ENCODE measurements around the gene RBM28. TPM values are rescaled to one million over a fixed set of nuclear protein-coding genes. Genes with fewer than 3 reads are reported as not detected.
A peak's percentile ranks its signal among the peaks of the same experiment; 100 is the strongest.

Gene RBM28
- total and polyA plus RNA-seq, 10 donors = 11.0 to 45.8 (median 29.5) TPM

GRCh38 chr7:128361411-128362379 lies 18.0 kb upstream of the RBM28 start, which contains the start of gene PRRT4:
Gene PRRT4, minus strand, starts transcription at chr7:128361690.
- peaks cover 0 to 79% (median 19%) of the 10 kb centered on the region in 7 donors for H3K27me3 ChIP-seq (replicated peaks in 1 of 7)
- H3K4me3 ChIP-seq = peak within 1 kb of the TSS; percentile 33 to 79 (median 52)
- intact Hi-C loops (cut with DNase I; ENCODE audit: low total_unique reads) = no loop called here
- no peaks in the 10 kb centered on the region for H3K36me3 ChIP-seq
- peaks cover 3 to 50% (median 19%) of the 10 kb centered on the region in 6 donors for H3K4me1 ChIP-seq
- WGBS, 5 donors = 1 to 2% (median 2%) methylated on average over 39 to 88 of the region's 88 CpGs
- H3K9me3 ChIP-seq = no peaks in the 10 kb centered on the region
- TF ChIP-seq CTCF (IDR thresholded peaks at IDR 0.05 in 8 of 11, conservative IDR thresholded peaks at IDR 0.05 in 3 of 11) (no peak), POLR2AphosphoS5 (IDR thresholded peaks at IDR 0.05) (peak in 2 of 3 donors; percentile 27 to 49), POLR2A (IDR thresholded peaks at IDR 0.05) (no peak)
- DNase-seq = peak; percentile 87
- peak within 1 kb of the TSS in 3 of 8 donors; percentile 5 to 59 (median 37) for H3K27ac ChIP-seq

GRCh38 chr7:128360359-128360678 lies 16.6 kb upstream of the RBM28 start:
- intact Hi-C loops (cut with DNase I; ENCODE audit: low total_unique reads) = no loop called here
- Histone ChIP-seq H3K36me3 (no peaks in the 10 kb centered on the region), H3K27me3 (replicated peaks in 1 of 7) (peaks cover 0 to 72% (median 19%) of the 10 kb centered on the region in 7 donors), H3K4me3 (peak overlapping the region in 6 of 8 donors; percentile 11 to 79 (median 56)), H3K4me1 (peaks cover 3 to 50% (median 19%) of the 10 kb centered on the region in 6 donors), H3K27ac (peak overlapping the region in 1 of 8 donors; percentile 59), H3K9me3 (no peaks in the 10 kb centered on the region)
- TF ChIP-seq POLR2AphosphoS5 (IDR thresholded peaks at IDR 0.05) (no peak), POLR2A (IDR thresholded peaks at IDR 0.05) (no peak), CTCF (IDR thresholded peaks at IDR 0.05 in 8 of 11, conservative IDR thresholded peaks at IDR 0.05 in 3 of 11) (no peak)
- DNase-seq = no peak
- 24 to 41% (median 33%) methylated on average over 9 of the region's 9 CpGs for WGBS, 5 donors

GRCh38 chr7:128359939-128360338 lies 16.2 kb upstream of the RBM28 start:
- H3K27ac ChIP-seq = peak overlapping the region in 1 of 8 donors; percentile 59
- H3K27me3 ChIP-seq (replicated peaks in 1 of 7) = peaks cover 0 to 69% (median 19%) of the 10 kb centered on the region in 7 donors
- no peak for DNase-seq
- peaks cover 3 to 50% (median 19%) of the 10 kb centered on the region in 6 donors for H3K4me1 ChIP-seq
- no peaks in the 10 kb centered on the region for H3K36me3 ChIP-seq
- no peaks in the 10 kb centered on the region for H3K9me3 ChIP-seq
- TF ChIP-seq POLR2A (IDR thresholded peaks at IDR 0.05) = no peak
- TF ChIP-seq POLR2AphosphoS5 (IDR thresholded peaks at IDR 0.05) = no peak
- no peak for TF ChIP-seq CTCF (IDR thresholded peaks at IDR 0.05 in 8 of 11, conservative IDR thresholded peaks at IDR 0.05 in 3 of 11)
- 55 to 89% (median 76%) methylated on average over 3 to 4 of the region's 4 CpGs for WGBS, 5 donors
- H3K4me3 ChIP-seq = no peak overlapping the region
- intact Hi-C loops (cut with DNase I; ENCODE audit: low total_unique reads) = no loop called here

- H3K36me3 ChIP-seq = no peaks in the 10 kb centered on the region
These were observed 15.6 kb upstream of the RBM28 start for GRCh38 chr7:128359336-128359735.

More at GRCh38 chr7:128359336-128359735, 15.6 kb upstream of the RBM28 start:
- H3K27ac ChIP-seq = no peak overlapping the region
- peaks cover 3 to 50% (median 19%) of the 10 kb centered on the region in 6 donors for H3K4me1 ChIP-seq
- no peaks in the 10 kb centered on the region for H3K9me3 ChIP-seq
- TF ChIP-seq POLR2A (IDR thresholded peaks at IDR 0.05) (no peak), POLR2AphosphoS5 (IDR thresholded peaks at IDR 0.05) (no peak), CTCF (IDR thresholded peaks at IDR 0.05 in 8 of 11, conservative IDR thresholded peaks at IDR 0.05 in 3 of 11) (no peak)
- intact Hi-C loops (cut with DNase I; ENCODE audit: low total_unique reads) = no loop called here
- peaks cover 0 to 67% (median 19%) of the 10 kb centered on the region in 7 donors for H3K27me3 ChIP-seq (replicated peaks in 1 of 7)
- whole genome bisulfite sequencing, 5 donors = 92 to 100% (median 95%) methylated on average over 2 to 12 of the region's 12 CpGs
- H3K4me3 ChIP-seq = no peak overlapping the region
- DNase-seq = no peak
